Right ventricle myocardium inferior (tissue), 1 donor: ENCODE measurements around the gene FSTL4. TPM values are rescaled to one million over a fixed set of nuclear protein-coding genes. Genes with fewer than 3 reads are reported as not detected.

Source experiments
- ATAC-seq: fragments of 200-7000 bp; cut with Tn5 transposase; one replicate; pipeline ENCODE4 v1.9.1; 2020; ENCODE audit warnings: mild to moderate bottlenecking, moderate library complexity
- DNase-seq: peaks from one replicate; pipeline ENCODE4 v3.0.0; 2021; ENCODE audit errors: missing footprints
- intact Hi-C: fragments of 100-400 bp; cut with DNase I; formaldehyde crosslinking; loops from one replicate; pipeline ENCODE4 v1.11.0; 2022
- total RNA-seq: library from RNA; stranded (reverse); fragmentation: NEBNext Ultra II Directional; extraction: Animal tissue kit (Norgen Biotek cat#: 25700); gene quantifications from one replicate; pipeline ENCODE4 v1.2.1, GENCODE V29; 2021
- donor health status: DM: no; HTN: yes; CAD: no; lungs with severe emphysema.

Gene FSTL4
- total RNA-seq, 1 donor from 2014 or later, result not detected

DNA sequence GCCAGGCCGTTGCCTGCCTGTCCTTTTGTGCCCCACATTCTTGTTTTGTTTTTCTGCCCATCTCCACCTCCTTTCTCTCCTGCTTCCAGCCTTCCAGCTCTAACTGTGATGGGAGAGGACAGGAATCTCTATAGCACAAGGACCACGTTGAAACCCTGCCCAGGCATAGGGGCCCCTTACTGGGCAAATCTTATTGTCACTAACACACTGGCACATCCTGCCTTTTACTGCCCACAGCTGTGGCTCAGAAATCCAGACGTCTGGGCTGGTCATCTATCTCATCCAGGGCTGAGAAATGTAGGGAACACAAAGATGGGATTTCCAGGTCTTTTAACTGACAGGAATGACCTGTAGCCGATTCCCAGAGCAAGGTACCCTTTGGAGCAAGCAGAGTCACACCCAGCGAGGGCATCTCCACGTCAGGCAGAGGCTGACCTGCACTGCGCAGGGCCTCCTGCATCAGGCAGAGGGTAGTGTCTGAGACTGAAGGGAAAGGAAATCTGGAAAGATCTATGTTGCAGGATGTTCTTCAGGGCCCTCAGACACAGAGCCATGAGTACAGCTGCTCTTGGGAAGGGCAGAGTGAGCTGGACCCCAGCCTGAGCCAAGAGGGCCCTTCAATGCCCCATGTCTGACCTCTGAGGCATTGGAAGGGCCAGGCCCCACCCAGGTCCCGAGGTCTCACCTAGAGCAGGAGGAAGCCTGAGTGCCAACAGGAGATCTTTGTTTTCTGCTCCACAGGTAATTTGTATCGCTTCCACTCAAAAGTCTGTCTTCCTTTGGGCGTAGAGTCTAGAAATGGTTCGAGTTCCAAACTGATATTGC is 278.8 kb downstream of the FSTL4 start:
- DNase-seq (no peak), ATAC-seq (no peak)
- intact Hi-C loops, result no loop called here

DNA sequence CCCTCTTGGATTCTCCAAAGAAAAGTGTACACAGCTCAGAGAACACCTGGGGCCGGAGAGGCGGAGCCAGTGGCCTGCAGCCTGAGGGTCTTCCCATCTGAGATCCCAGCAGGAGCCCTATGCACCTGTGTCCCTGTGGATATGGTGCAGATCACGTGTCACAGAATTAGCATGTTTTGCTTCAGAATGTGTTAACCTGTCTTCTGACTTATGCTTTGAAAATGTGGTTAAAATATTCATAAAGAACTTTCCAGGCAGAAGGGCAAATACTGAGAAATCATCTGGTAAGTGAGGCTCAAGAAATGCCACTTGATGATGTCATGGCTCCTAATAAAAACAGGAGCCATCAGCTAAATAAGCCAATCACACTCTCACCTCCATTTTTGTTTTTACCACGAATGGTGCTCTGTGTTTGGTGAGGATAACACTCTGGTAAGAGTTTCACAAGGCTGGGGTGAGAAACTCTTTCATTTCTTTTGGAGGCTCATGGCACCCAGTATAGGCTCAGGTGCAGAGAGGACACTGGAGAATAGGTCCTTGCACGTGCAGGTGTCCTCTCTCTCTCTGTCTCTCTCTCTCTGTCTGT is 279.8 kb downstream of the FSTL4 start:
- intact Hi-C loops, result no loop called here
- ATAC-seq (no peak), DNase-seq (no peak)

DNA sequence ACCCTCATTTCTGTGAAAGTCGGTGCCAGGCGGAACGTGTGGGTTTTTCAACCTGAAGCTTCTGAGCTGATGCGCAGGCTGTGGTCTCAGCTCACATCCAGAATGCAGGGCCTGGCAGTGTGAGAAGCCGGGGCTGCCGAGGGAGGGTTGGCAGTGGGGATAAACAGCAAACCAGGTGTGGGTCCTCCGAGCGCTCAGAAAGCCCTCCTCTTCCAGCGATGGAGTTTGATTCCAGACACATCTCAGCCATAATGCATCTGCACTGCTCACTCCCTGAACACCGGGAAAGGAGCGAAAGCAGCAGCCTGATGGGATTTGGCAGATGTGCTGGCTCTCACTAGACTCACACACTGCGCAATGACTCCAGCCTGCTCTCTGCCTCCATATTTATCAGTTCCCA is 280.4 kb downstream of the FSTL4 start:
- DNase-seq (no peak), ATAC-seq (no peak)
- intact Hi-C loops, result no loop called here

DNA sequence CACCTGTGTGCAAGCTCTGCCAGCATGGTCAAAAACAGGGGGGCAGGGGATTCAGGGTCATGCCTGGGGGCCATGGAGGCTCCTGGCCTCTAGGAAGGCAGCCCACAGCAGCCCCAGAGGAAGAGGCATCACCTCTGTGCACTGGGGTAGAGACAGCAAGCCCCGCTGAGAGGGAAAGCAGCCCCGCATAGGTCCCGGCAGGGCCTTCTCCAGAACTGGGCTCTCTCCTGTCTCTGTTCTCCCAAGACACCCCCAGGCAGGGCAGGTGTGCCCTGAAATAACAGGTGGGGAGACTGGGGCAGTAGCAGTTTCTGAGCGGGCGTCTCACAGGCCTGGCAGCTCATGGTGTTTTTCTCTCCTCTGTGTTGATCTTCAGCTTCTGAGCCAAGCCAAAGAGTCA is 281.4 kb downstream of the FSTL4 start:
- intact Hi-C loops, result no loop called here
- no peak for DNase-seq
- ATAC-seq, result no peak

DNA sequence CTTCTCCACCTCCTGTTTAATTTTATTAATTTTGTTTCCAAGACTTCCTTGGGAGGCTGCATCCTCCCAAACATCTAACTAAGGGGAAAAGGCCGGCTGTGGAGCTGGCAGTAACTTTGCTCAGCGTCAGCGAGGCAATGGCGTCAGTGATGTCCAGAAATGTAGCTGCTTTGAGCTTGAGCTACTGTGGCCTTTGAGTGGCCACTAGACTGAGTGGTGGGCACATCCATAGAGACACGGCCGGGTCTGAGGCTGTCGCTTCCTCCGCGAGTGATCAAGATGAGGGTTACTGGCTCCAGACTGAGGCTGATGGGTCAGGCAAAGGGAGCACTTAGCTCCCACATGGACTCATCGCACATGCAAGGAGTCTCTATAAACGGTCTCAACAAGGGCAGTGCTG is 283.5 kb downstream of the FSTL4 start:
- ATAC-seq (no peak), DNase-seq (no peak)
- intact Hi-C loops, result no loop called here

DNA sequence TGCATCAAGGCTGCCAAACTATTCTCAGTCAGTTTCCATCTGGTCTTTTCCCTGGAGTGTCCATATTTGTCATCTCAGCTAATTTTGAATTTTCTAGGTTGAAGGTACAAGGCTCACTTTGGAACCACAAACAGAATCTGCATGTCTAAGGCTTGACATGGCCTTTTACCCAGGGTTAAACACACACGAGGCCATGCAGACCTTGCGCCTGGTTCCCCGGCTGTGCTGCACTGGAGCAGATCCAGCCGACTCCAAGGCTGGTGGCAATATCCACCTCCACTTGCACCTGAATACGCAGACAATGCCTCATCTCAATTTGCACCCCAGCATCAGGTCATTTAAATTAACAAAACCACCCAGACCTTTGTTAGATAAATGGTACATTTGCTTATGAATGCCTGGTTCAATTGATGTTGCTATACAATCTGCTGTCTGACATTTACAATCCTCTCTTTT is 284.4 kb downstream of the FSTL4 start:
- ATAC-seq (no peak), DNase-seq (no peak)
- intact Hi-C loops, result no loop called here

DNA sequence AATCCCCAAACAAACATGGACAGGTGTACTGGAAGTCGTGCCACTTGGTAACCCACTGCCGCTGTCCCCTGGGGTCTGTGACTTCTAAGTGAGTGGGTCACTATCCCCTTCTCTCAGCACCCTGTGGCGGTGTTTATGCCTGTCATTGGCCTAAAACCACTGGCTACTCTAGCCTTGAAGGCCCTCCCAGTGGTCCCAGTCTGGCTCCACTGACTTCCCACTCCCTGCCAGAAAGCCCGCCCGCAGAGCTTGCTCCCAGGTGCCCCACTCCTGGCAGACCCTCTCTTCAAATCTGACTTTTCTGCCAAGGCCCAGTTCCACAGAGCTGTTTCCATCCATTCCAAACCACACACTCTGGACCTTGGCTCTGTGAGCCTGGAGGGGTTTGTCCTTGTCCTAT is 286.0 kb downstream of the FSTL4 start:
- DNase-seq (no peak), ATAC-seq (no peak)
- intact Hi-C loops, result no loop called here

DNA sequence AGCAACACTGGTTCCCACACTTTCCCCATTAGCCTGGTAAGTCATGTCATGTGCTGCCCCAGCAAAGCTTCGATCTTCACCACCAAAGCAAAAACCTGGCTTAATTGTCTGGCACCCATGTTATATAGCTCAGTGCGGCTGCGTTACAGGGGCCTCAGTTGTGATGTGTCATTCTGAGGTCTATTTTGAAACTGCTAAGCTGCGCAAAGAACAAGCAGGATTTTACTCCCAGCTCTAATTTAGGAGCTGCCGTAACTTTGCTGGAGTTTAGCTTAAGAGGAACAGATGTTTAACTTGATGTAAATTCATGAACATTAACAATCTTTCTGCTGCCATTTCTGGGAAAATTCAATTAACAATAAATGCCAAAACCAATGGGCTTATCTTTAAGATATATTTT is 286.5 kb downstream of the FSTL4 start:
- intact Hi-C loops, result no loop called here
- no peak for DNase-seq
- no peak for ATAC-seq

DNA sequence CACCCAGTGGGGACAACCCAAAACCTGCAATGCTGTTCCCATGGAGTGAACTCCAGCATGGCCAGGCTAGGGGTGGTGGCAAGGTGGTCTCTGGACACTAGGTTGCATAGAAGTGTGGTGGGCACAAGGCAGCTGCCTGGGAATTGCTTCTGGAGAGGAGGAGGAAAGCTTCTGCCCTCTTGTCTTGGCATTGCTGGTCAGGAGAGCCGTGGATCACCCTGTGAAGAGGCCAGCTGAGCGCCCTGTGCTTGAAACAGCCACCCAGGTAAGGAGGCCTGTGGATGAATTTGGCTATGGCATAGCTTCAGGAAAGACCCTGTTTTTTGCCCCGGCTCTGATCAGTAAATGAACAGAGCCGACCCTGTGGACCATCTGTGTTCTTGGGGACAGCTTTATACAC is 287.4 kb downstream of the FSTL4 start:
- intact Hi-C loops, result no loop called here
- ATAC-seq (no peak), DNase-seq (no peak)

DNA sequence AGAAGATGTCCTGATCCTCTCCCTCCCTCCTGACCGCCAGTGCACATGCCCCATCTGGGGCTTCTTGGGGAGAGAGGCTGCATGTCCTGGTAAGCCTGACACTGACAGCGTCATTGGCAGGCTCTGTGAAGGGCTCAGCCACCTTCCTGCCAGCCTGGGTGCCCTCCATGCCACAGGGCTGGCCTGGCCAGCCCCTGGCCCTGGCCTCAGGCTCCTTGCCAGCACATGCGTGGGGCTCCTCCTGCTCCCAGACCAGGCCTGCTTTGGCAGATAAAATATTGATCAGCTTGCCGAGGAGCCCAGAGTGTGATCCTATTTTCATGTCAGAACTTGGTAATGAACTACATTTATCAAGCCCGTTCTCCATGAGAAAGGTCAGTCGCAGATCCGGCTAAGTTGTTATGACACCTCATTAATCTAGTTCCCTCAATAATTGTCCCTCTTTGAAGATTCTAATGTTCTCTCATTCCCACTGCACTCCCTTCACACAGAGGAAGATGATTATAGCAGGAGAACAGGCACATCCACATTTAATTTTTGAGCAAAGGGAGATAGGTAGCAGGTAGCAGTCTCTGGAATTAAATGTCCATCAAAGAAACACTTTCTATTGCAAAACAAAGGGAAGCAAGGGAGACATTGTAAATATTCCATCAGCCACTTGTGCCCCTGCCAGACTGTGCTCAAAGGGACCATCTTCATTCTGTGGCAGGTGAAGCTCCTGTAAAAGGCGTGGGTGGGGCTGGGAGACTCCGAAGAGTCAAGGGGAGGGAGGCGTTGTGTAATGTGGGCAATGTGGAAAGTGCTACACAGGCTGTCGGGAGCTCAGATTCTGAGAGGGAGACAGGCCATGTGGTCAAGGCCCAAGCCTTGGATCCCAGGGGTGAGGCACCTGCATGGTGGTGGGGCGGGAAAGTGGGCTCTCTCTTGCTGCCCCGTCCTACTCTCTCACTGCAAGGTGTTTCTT is 288.6 kb downstream of the FSTL4 start:
- intact Hi-C loops, result no loop called here
- no peak for DNase-seq
- ATAC-seq, result peak; percentile 73

DNA sequence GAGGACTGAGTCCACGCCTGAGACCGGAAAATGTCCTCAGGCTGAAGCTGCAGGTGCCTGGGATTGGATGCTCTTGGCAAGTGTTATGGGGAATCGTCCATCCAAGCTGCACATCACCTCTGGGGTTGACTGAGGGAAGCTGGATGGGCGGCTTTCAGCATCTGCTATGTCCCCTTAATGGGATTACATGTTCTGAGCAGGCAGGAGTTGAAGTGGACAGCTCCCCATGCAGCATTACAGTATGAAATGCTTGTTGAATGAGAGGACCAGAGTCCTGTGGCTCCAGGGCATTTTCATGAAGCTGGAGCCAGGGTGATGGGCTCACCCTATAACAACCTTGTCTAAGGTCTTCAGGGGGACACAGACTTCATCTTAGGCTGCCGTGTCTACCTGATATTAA is 289.6 kb downstream of the FSTL4 start:
- intact Hi-C loops, result no loop called here
- ATAC-seq (no peak), DNase-seq (no peak)

DNA sequence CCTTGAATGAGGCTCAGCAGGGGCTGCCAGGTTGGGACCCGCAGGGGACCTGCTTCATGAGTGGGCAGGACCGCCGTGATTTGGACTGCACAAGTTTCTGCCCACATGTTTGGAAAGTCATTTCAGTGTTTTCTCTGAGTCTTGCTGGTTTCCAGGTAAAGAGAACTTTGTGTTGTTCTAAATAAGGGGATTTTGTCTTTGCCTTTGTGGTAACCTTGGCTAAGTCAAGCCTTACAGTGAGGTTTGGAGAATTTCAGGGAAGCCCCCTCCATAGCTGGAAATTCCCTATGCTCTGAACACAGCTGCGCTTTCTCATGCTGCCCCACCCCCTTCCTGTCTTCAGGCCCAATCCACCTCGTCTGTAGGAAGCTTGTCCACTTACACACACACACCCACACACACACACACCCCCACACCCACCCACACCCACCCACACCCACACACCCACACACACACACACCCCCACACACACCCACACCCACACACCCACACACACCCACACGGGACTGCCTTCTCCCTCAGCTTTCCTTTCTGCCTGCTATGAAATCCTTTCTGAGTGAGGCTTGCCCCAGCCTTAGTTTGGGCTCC is 290.4 kb downstream of the FSTL4 start:
- intact Hi-C loops, result no loop called here
- DNase-seq (no peak), ATAC-seq (no peak)

DNA sequence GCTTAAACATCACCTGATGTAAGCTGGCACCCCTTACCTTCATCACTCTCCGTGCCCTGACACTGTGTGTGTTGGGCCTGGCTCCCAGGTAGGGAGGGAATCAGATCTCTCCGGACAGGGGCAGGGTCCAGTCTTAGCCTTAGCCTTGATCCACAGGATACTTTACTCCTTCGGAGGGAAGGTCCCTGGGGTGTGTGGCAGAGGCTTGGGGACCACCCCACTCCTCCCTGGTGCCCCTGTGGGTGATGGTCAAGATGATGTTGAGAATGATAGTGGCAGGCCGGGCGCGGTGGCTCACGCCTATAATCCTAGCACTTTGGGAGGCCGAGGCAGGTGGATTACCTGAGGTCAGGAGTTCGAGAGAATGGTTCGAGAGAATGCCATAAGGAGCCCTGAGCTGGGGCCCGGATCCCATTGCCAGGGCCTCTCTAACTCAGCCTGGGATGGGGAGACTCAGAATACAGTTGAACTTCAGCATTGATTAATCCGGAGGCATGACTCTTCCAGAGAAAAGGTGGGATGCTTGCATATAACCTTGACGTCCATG is 291.0 kb downstream of the FSTL4 start:
- ATAC-seq, result no peak
- no peak for DNase-seq
- intact Hi-C loops, result no loop called here

DNA sequence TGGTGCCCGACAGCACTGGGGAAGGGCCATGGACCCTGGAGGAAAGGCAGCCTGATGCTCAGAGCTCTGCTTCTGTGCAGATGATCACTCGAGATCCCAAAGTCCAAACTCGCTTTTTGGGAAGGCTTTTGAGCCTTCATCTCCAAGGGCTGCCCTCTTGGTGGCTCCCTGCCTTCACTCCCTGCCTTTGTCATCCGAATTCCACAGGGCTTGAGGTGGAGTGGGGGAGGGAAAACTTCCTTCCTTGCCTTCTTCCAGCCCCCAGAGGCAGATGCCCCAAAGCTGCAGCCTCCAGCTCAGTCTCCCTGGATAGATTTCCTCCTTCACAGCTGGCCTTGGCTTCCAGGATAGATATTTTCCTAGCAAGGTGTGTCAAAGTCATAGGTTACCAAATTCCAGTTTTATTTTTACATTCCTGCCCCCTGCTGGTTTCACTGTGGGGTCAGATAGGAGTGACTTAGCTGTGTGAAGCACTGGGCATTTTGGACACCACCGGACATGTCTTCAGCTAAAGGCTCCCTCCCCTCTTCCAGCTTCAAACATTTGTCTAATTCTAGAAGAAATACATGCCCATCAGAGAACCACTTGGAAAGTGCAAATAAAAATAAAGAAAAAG is 292.3 kb downstream of the FSTL4 start:
- intact Hi-C loops, result no loop called here
- DNase-seq, result no peak
- no peak for ATAC-seq

DNA sequence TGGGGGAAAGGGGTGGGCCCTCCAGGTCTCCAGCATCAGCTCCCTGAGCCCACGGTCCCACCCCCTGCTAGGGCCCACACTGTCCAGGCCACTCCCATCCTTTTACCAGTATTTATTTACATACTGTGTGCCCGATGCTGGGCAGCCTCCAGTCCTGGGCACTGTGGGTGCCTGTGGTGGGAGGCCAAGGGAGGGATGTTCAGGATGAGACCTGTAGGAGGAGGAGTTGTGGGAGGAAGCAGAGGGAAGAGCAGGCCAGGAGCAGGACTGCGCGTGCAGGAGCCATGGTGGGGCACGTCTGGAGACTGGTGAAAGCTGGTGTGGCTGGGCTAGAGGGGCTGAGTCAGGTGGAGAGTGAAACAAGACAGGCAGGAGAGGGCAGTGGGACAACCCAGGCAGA is 293.1 kb downstream of the FSTL4 start:
- intact Hi-C loops, result no loop called here
- no peak for DNase-seq
- ATAC-seq, result no peak

DNA sequence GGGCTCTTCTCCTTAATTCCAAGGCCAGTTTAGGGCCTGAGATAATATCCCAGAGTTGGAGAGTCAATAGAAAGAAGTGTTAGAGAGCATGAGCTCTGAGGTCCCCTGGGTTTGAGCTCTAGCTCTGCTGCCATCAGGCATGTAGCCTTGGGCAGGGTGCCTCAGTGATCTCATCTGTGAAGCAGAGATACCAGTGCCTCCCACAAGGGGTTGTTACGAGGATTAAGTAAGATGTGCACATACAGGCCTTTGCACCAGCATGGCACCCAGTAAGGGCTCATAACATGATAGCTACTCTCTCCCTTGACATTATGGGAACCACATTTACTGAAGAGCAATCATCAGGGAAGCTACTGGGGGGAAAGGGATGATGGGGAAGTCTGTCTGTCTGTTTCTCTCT is 294.8 kb downstream of the FSTL4 start:
- DNase-seq (no peak), ATAC-seq (peak; percentile 26)
- intact Hi-C loops, result no loop called here

DNA sequence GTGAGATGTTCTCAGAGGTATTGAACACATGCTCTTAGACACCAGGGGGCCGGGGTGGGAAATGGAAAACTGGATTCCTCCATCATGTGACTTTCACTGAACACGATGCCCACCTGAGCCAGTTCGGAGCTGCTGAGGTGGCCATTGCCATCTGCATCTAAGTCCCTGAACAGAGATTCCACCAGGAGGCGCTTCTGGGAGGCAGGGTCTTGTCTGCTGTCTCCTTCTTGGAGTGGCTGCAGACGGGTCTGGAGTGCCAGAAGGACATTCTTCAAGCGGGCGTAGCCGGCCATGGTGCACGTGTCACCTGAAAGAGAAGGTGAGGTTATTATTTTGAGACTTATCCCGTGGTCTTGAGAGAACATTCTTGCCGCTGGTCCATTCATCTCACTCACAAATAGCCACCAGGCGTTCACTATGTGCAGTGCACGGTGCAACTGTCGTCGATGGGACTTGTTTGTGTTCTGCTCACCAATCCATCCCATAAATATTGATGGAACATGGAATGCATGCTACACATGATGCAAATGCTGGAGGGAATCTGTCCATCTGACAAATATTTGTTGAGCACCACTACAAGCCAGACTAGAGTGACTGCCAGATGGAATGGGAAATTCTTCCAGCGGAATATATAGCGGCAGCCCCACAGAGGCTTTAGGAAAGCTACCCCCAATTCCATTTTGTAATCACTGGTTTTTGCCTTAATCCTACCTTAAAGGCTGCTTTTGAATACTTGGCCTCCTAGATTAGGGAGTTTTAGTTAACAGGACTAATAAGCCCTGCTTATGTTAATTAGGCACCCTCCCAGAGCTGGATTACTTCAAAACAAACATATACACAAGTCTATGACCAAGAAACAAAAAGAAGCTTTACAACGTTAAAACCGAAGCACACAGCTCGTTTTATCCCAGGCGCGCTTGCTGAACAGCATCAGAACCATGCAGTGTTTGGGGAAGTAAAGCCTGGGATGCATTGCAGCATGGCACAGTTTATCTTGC is 295.7 kb downstream of the FSTL4 start:
- intact Hi-C loops, result no loop called here
- DNase-seq (no peak), ATAC-seq (no peak)
